PC-9 (cell line): ENCODE data around the gene RNLS.

Source experiments
- CTCF ChIP-seq: fragments of 200-600 bp; sonication (generic); conservative IDR thresholded peaks from 2 replicates; pipeline ENCODE4 v1.6.1; 2017; ENCODE audit warnings: mixed run types, antibody characterized with exemption, mild to moderate bottlenecking, moderate library complexity
- EZH2 ChIP-seq: fragments of 200-600 bp; sonication (generic); IDR thresholded peaks from 2 replicates; pipeline ENCODE4 v1.8.0; 2017; ENCODE audit warnings: antibody characterized with exemption, low read depth

DNA sequence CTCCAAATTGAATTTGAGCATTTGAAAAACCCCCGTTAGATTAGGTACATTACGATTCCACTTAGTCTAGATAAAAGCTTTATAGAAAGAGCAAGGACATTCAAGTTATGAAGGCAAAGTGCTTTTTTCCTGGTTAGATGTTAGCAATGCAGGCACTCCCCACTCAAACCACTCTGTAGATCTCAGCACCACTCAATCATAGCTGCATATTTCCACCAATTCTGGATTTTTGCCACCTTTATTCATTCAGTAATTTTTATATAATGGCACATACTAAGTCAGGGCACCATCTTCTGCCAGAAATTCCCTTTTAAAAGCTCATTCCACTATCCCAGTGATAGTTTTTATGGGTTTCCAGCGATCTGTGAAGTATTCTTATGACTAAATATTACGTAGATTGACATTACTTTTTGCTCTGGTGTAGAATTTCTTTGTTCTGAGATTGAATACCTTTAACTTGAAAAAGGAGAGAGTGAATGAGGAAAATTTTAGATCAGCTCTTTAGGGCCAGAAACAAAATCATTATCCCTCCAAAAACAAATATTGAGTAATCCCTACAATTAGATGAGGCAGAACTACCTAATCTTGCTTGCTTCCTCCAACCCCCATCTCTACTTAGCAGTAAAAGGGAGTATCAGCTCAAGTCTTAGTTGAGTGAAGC, 51.6 kb downstream of the RNLS start:
- no peak for TF ChIP-seq CTCF
- no peak for TF ChIP-seq EZH2
